Cerebellar cortex (tissue), 1 donor: Measurements from ENCODE around the gene FAM184A.
"Not testable (repeated sequence)": the region's sequence is repeated elsewhere in the genome, so short reads cannot be mapped to it uniquely, and the experiment has no call there.

Experiments used
- DNase-seq: peaks from one replicate; pipeline ENCODE4 v3.0.0-alpha.2; 2015; ENCODE audit warnings: low spot score

Gene FAM184A

DNA sequence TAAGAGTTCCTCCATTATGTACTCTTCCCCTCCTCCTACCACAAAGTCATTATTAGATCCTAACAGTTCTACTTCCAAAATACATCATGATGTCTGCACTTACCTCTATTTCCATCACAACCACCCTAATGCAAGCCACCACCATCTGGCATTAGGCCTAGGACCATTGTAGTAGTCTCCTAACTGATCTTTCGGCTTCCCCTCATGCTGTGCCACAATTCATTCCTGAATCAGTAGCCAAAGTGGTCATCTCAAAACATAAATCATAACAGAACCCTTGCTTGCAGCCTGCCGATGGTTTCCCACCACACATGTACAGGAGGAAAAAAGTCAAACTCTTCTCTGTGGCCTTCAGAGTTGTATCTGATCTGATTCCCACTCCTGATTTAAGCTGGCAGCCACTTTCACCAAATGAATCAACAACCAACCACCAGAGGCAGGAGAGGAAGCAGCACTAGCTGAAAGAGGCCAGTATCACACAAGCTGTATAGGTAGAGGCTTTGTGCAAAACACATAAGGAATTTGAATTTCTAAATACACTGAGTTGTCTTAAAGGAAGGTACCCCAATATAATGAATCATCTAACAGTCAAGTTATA, 26.1 kb downstream of the FAM184A start:
- DNase-seq: peak; percentile 22

DNA sequence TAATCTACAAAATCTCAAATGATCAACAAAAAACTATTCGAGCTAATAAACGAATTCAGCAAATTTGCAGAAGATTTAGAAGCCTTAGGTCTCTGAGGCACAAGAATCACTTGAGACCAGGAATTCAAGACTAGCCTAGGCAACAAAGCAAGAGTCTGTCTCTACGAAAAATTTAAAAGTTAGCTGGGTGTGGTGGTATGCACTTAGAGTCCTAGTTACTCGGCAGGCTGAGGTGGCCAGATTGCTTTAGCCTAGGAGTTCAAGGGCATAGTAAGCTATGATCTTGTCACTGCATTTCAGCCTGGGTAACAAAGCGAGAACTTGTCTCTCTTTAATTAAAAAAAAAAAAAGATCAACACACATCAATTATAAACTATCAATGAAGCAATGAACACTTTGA, 34.2 kb downstream of the FAM184A start:
- no peak for DNase-seq

DNA sequence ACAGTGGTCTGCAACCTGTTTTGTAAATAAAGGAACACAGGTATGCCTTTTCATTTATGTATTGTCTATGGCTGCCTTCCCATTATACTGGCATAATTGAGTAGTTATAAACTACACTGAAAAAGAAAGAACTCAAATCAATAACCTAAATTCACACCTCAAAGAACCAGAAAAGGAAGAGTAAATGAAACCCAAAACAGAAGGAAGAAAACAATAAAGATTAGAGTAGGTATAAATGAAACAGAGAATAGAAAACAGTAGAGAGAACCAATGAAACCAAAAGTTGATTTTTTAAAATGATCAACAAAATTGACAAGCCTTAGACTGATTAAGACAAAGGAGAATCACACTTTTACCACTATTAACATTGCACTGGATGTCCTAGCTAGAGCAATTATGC, 34.7 kb downstream of the FAM184A start:
- no peak for DNase-seq

DNA sequence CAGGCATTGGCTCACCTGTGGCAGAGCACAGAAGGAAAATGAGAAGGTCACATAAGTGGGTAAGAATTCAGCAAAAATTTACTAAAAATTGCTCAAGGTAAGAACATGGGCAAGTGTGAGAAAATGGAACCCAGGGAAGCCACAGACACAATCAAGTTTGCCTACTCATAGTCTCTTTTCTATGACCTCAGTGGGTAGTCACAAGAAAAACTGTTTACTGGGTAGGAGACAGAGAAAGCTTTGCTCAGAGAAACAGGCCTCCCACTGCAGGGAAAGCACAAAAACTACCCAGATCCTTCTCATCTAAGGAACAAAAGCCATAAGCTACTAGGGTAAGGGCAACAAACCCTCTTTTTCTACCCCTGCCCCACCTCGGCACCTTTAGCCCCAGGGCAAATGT, 35.2 kb downstream of the FAM184A start:
- no peak for DNase-seq

DNA sequence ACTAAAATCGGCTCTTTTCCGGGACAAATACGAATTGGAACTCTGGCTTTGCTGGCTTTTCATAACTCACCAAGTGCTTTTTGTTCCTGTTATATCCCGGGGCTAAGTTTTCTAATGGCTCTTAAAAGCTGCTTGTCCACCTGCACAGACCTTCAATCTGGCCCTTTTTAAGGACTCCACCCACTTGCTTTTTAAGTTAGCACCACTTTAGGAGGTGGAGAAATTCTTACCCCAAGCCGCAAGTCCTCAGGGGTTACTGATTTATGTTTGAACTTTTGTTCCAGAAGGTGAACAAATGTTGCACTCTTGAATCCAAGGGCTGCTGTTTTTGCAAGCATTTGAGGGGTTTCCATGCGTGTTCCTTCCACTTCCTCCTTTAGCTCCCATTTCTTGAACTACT, 37.8 kb downstream of the FAM184A start:
- no peak for DNase-seq

DNA sequence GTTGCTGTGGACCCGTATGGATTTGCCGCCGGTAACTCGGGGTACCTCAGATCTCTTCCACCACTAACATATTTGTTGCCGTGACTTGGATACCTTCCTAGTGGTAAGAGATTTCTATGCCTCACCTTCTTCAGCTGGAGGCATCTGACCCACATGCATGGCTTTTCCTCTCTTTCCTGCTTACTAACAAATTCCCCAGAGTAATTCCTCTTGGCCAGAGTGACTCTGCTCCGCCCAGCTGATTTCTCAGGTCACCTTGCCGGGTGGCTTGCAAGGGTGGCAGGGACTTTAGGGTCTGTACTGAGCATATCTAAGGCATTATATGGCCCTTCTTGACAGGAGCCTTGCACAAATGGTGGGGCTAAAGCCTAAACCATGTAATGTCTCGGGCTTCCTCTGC, 38.2 kb downstream of the FAM184A start:
- DNase-seq: no peak

DNA sequence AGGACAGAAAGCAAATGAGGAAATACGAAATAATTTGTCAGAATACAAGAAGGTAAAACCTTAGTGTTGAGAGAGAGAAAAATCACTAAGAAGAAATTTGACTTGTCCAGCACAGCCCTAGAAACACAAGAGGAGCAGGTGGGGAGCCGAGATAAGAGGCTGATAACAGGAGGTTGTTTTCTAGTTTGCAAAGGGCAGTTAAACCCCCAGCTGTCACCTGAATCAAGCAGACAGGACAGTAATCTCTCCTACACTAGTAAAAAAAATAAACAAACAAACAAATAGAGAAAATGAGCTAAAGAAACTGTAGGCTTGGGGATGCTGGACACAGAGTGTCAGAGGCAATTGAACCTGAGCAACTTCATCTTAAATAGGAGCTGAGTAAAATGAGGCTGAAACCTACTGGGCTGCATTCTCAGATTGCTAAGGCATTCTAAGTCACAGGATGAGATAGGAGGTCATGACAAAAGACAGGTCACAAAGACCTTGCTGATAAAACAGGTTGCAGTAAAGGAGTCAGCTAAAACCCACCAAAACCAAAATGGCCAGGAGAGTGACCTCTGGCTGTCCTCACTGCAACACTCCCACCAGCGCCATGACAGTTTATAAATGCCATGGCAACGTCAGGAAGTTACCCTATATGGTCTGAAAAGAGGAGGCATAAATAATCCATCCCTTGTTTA, 40.4 kb downstream of the FAM184A start:
- DNase-seq: no peak

DNA sequence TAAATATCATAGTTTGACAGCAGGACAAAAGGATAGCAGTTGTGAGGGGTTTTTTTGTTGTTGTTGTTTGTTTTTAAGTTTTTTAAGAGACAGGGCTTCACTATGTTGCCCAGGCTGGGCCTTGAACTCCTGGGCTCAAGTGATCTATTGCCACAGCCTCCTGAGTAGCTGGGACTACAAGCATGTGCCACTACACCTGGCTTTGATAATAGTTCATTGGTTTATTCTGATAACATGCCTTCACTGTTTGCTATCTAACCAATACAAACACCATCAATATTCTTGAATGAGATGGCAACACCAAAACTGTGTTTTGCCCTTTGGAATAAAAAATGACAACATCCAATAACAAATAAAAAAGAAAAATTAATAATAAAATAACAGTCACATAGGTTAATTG, 41.2 kb downstream of the FAM184A start:
- no peak for DNase-seq

DNA sequence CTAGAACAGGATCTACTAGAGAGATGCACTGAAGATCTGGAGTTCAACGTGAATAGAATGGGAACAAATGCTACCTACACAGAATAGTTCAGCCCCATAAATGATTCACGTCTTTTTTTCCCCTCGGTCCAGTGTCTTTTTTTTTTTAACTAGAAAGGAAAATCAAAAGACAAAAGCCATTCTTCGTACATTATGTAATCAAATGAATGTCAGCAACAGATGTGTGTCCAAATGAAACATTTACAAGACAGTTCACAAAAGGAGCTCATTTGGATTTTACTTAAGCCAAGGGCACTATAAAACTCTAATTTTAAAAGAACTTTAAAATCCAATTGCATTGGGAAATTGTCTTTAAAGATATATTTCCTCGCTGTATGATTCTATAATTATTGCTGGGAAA, 42.4 kb downstream of the FAM184A start:
- no peak for DNase-seq

DNA sequence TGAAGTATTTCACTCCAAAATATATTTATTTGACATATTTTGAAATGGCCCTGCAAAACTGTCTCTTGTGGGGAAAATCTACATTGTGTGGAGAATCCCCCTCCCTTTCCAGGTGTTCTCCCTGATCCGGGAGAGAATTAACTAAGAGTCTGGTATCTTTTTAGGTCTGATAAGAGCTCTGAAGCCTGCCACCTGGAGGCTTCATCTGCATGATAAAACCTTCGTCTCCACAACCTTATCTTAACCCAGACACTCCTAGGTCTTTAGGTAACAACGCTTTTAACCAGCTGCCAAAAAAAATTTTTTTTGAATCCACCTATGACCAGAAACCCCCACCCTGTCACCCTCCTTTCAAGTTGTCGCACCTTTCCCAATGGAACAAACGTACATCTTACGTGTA, 43.0 kb downstream of the FAM184A start:
- no peak for DNase-seq

DNA sequence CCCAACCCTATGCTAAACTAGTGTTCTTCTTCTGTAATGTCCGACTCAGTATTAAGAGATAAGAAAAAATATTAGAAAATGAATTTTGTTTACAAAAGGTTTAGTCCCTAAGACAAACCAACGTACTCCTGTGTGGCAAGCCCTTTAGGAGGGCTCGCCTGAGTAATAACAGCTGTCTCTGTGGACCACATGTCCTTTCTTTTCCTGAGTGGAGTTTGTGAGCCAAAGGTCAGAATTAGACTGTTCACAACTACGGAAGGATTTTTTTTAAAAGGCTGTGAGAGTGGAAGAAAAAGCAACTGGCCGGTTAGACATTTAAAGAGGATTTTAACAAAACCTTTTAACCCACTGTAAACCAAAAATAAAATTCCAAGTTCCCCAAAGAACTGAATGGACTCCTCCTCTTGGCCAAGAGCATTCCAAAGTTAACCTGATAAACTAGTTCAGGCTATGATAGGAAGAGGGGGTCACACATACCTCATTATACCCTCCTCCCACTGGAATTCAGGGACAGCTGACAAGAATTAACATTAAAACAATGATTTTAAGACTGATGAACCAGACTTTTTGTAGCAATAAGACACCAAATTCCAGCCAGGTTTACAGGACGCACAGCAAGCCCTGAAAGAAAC, 43.5 kb downstream of the FAM184A start:
- no peak for DNase-seq

DNA sequence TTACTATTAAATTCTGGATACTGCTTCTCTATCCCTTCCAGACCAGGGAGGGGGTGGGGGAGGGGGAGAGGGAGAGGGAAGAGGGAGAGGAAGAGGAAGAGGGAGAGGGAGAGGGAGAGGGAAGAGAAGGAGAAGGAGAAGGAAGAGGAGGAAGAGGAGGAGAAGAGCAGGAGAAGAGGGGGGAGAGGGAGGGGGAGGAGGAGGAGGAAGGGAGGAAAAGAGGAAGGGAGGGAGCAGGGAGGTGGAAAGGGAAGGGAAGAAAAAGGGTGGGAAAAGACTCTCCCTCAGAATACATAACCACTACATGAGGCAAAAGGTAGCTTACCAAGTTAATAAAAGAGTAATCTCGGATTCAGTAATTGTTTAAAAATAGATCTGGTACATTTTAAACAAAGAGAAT, 46.0 kb downstream of the FAM184A start:
- DNase-seq: no peak

DNA sequence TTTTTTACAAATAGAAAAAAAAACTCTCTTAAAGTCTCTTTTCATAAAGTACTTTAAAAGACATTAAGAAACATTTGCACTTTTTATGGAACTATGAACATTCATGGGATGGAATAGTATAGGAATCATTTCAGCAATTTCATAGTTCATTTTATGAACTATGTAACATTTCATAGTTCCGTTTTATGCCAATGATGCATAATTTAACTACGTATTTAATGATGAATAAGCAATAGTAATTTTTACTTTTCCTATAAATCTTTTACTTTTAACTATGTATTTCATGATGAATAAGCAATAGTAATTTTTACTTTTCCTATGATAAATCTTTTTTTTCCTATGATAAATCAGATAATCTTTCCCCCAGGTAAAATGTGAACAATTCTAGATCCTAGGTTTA, 47.7 kb downstream of the FAM184A start:
- DNase-seq: no peak

DNA sequence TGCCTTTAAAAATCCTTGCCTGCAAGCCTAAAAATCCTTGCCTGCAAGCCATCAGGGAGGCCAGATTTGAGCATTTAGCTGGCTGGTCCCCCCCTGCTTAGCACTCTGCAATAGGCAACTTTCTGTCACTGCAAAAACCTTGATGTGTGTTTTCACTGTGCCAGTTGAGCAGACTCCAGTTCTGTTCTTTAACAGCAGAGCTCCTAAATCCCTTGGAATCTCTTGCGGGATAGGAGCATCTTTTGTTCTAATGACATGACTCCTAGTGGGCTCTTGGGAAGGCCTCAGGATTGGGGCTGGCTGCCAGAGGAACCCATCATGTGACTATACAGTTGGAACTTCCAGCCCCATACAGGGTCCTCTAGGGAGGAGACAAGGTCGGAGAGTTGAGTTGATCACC, 50.4 kb downstream of the FAM184A start:
- DNase-seq: no peak

DNA sequence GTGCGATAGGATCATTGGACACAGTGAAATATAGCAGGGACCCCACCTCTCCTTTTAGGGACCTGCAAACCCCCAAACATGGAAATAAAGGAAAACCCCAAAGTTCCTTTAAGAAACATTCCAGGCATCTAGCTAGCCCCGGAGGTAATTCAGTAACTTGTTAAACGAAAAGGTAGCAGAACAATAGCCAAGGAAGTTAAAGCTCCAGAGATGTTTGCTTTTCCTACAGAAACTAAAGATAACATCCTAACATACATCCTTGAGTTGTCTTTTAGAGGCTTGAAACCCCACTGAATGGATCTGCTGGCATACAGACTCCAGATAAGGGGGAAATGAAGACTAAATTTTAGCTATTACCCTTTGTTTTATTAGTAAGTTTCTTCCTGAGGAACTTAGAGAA, 51.0 kb downstream of the FAM184A start:
- DNase-seq: no peak

DNA sequence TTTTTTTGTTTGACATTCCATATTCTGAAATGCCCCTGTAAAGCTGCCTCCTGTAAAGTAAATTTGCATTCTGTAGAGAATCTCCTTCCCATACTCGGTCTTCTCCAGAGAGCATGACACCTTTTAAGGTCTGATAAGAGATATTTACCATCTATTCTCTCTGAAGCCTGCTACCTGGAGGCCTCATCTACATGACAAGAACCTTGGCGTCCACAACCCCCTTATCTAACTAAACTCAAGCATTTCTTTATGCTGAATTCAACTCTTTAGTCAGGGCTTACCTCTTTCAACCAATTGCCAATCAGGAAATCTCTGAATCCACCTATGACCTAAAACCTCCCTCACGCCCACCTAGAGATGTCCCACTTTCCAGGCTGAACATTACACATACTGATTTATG, 51.6 kb downstream of the FAM184A start:
- DNase-seq: no peak

DNA sequence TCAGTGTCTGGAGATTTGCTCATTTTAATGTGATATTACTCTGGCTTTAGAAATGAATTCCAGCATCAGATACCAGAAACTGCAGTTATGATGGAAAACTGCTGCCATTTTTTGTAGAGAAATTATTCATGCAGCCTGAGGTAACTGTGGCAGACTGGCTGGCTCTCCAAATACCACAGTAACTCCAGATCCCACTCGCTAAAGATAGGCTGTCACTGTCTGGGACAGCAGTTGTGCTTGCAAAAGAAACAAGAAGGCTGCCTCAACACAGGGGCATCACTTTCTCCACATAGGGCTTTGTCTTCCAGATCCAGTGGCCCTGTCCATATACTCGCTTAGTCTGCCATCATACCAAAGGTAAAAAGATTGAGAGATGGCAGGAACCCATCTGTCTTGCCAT, 52.7 kb downstream of the FAM184A start:
- no peak for DNase-seq

DNA sequence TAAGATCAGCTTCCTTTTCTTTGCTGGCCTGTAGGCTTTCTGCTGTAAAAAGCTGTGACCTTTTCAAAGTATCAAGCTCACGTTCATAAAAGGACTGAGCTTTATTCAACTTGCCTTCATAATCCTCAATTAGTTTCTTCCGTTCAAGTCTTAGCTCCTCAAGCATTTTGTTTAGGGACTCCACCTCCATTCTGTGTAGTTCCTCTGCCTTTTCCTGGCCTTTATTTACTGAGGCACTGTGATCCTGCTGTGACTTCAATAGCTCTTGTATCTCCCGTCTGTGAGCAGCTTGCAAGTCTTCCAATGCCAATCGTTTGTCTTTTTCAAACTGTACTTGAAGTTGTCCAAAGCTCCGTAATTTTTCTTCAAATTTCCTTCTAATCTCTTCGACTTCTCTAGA, 54.4 kb downstream of the FAM184A start:
- no peak for DNase-seq

DNA sequence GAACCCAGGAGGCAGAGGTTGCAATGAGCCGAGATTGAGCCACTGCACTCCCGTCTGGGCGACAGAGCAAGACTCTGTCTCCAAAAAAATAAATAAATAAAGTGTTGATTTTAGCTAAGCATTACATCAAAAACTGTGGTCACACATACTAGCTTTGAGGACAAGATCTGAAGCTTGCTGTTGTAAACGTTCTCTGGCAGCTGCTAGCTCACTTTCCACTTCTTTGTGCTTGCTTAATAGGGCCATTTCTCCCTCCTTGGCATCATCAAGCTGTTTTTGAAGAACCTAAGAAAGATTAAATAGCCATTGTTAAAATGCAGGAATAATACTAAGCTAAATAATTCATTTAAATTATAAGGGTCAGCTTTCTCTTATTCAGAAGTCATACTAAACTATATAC, 55.7 kb downstream of the FAM184A start:
- no peak for DNase-seq

DNA sequence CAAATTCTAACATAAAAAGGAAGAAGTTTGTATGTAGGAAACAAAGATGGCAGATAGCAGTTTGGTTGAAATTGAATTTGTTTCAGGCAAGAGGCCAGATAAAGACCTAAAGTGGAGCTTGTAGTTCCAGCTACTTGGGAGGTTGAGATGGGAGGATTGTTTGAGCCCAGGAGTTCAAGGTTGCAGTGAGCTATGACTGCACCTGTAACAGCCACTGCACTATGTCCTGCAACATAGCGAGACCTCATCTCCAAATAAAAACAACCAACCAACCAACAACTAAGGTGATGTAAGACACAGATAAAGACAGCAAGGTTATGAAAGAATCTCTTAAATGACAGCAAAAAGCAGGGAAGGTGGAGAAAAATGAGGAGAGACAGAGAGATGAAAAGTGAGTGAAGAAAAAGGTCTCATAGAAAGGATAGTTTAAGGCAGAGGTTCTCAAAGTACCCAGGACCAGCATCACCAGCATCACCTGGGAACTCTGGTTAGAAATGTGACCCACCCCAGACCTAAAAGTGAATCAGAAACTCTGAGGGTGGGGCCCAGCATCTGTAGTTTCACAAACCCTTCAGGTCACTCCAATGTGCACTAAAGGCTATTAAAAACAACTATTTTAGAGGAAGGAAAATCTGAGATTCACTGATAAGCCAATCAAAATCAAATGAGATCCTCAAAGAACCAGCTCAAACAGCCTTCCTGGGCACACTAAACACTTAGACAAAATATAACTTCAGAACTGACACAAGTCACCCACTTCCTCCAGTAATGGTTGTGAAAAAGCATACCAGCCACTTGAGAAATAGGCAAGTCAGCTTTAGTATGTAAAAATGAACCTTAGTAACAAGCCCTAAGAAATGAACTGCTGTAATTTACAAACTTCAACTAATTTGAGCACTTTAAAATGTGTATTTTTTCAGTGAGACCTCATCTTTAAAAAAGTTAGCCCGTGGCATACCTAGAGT, 57.6 kb downstream of the FAM184A start:
- DNase-seq: no peak

DNA sequence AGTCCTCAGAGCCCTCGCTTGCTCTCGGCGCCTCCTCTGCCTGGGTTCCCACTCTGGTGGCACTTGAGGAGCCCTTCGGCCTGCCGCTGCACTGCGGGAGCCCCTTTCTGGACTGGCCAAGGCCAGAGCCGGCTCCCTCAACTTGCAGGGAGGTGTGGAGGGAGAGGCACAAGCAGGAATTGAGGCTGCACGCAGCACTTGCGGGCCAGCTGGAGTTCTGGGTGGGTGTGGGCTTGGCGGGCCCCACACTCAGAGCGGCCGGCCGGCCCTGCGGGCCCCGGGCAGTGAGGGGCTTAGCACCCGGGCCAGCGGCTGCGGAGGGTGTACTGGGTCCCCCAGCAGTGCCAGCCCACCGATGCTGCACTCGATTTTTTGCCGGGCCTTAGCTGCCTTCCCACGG, 63.3 kb downstream of the FAM184A start:
- not testable (repeated sequence) for DNase-seq

DNA sequence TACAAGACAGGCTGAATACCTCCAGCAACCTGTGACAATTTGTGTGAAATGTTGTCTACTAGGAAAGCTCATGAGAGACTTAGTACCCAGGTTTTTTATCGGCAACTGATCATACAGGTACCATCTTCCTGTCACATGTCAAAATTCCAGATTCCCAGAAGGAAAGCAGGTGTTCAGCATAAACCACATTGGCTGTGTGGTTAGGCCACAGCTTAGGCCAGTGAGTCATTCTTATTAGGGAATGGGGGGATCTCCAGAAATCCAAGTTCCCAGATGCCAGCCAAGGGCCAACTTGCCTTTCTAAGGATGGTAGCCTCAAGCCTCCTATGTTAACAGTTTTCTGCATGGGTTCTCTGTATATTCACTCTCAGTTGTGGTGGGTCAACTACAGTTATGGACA, 65.9 kb downstream of the FAM184A start:
- DNase-seq: no peak

DNA sequence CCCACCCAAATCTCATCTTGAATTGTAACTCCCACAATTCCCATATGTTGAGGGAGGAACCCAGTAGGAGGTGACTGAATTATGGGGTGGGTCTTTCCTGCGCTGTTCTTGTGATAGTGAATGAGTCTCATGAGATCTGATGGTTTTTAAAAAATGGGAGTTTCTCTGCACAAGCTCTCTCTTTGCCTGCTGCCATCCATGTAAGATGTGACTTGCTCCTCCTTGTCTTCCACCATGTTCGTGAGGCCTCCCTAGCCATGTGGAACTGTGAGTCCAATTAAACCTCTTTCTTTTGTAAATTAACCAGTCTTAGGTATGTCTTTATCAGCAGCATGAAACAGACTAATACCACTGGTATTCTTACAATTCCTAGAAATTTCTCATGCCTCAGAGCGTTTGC, 69.2 kb downstream of the FAM184A start:
- not testable (repeated sequence) for DNase-seq
